Stimulated activated CD8-positive, alpha-beta memory T cell treated with anti-CD3 and anti-CD28 coated beads, Interleukin-4, amount 100 ng/mL, for 1 hour (primary cell): ENCODE results near the gene FYB2.

Source experiments
- DNase-seq, 2 donors: peaks; one replicate each; pipeline ENCODE4 v3.0.0-alpha.2; 2020; ENCODE audit warnings: low read depth in 2 of 2, low spot score in 1 of 2

FYB2 gene

DNA sequence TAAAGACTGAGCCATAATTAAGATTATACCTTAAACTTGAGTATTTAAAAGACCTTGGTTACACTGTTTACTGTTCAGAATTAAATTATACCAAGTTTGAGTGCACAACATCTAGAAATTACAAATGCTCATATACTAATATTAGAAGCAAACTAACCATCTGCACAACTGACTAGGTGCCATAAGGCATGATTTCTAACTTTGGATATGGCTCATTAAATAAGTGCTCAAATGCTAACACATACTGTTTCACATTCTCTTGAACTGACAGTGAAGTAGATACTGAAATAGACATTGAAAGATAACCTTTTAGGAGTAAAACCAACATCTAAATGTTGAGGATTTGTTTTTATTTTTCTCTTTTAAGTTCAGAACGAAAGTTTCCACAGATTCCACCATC is 100.0 kb downstream of the FYB2 start:
- no peak for DNase-seq

- no peak for DNase-seq
Observed at GRCh38 chr1:56715156-56715555, 104.0 kb downstream of the FYB2 start.

DNA sequence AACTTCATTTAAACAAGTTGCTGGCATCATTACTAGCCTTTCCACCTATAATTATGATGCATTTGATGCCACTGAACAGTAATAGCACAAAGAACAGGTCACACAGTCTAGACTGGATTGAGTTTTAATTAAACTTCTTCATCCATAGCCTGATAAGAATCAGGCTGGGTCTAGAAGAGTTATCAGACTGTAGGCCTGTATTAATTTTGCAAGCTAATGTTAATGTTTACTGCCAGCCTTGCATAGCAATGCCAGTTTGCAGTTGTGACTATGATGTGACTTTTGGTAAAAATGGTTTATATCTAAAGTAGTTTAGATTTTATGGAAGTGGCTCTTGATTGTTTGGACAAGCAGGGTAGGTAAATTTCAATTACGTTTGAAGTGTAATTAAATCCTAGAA is 106.1 kb downstream of the FYB2 start:
- DNase-seq, result no peak

GRCh38 chr1:56712150-56712549 is 107.1 kb downstream of the FYB2 start:
- no peak for DNase-seq

DNA sequence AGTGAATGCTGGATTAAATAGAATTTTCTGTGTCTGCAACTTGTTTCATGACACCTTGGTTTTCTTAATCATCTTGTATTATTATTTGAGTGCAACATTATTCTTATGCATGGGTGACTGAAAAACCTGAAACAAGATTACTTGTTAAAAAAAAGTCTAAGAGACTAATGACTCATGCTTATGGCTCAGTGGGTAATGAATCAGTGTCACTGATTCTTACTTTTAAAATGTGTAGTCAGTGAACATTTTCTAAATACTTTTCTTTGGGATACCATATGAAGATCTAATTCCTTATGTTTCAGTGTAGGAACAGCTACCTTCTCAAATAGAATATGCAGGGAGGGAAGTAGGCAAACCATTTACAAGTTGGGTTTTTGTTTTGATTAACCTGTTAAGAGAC is 108.6 kb downstream of the FYB2 start:
- DNase-seq, result no peak

- DNase-seq, result no peak
Observed at GRCh38 chr1:56709995-56710394, 109.2 kb downstream of the FYB2 start.

- DNase-seq, result no peak
Observed at GRCh38 chr1:56709269-56709880, 109.8 kb downstream of the FYB2 start.

GRCh38 chr1:56707379-56707778 is 111.8 kb downstream of the FYB2 start:
- no peak for DNase-seq

DNA sequence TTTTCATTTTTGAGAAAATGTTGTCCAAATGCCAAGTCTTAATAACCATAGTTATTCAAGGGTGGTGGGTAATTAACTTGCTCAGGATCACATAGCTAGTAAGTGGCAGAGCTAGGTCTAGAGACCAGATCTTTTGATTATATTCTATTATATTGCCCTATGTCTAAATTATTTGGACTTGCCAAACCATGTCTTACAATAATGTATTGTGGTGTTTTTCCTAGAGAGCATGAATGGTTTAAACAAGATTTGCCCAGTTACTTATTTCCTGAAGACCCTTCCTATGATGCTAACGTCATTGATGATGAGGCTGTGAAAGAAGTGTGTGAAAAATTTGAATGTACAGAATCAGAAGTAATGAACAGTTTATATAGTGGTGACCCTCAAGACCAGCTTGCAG is 115.5 kb downstream of the FYB2 start:
- no peak for DNase-seq

GRCh38 chr1:56696663-56697062 is 122.5 kb downstream of the FYB2 start:
- no peak for DNase-seq

- DNase-seq, result no peak
Observed at GRCh38 chr1:56688522-56689026, 130.6 kb downstream of the FYB2 start.

GRCh38 chr1:56686169-56686568 is 133.0 kb downstream of the FYB2 start:
- no peak for DNase-seq

GRCh38 chr1:56683569-56683968 is 135.6 kb downstream of the FYB2 start:
- no peak for DNase-seq

- no peak for DNase-seq
Observed at GRCh38 chr1:56676571-56677035, 142.6 kb downstream of the FYB2 start.

DNA sequence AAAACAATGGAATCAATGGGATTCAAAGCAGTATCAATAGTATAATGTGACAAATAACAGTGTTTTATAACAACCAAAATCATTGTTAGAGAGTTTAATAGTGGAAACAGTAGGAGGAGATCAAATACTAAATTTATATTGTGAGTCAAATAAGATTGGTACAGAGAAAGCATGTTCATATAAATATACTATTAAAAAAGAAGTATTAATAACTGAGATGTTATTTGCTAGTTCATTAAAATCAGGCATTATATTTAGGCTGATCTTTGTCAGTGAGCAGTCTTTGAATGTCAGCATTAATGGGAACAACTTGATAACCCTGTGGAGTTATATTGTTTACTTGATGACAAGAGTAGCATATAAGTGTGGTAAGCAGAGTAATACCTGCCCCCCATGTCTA is 143.4 kb downstream of the FYB2 start:
- DNase-seq, result no peak

- DNase-seq, result no peak
Observed at GRCh38 chr1:56672579-56672978, 146.6 kb downstream of the FYB2 start.

DNA sequence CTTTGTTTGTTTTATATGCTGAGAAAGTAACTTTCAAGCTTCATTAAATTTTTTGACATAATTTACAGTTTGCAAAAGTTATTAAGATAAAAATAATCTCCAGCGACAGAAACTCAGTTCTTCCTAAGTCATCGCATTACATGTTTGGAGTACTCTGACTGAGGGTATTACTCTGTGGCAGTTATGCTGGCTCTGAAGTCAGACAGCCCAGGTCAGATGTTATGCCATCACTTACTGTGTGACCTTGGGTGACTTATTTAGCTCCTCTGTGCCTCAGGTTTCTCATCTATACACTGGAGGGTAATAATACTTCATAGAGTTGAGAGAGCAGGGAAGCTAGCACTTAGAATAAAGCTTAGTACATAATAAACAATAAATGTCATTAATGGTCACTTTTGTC is 147.7 kb downstream of the FYB2 start:
- DNase-seq, result no peak

- DNase-seq, result no peak
Observed at GRCh38 chr1:56671085-56671484, 148.1 kb downstream of the FYB2 start.

- no peak for DNase-seq
Observed at GRCh38 chr1:56670350-56670749, 148.9 kb downstream of the FYB2 start.
